Fibroblast of gingiva (primary cell): ENCODE results near the gene LRRC8B.
A peak's percentile ranks its signal among the peaks of the same experiment; 100 is the strongest.

ENCODE experiments used
- DNase-seq: peaks from one replicate; pipeline ENCODE4 v3.0.0-alpha.2; 2011; ENCODE audit warnings: low read depth

Gene LRRC8B

DNA sequence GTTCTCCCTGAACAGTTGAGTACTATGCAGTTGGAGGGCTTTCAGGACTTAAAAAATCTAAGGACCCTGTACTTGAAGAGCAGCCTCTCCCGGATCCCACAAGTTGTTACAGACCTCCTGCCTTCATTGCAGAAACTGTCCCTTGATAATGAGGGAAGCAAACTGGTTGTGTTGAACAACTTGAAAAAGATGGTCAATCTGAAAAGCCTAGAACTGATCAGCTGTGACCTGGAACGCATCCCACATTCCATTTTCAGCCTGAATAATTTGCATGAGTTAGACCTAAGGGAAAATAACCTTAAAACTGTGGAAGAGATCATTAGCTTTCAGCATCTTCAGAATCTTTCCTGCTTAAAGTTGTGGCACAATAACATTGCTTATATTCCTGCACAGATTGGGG is 59.6 kb downstream of the LRRC8B start:
- DNase-seq: no peak

DNA sequence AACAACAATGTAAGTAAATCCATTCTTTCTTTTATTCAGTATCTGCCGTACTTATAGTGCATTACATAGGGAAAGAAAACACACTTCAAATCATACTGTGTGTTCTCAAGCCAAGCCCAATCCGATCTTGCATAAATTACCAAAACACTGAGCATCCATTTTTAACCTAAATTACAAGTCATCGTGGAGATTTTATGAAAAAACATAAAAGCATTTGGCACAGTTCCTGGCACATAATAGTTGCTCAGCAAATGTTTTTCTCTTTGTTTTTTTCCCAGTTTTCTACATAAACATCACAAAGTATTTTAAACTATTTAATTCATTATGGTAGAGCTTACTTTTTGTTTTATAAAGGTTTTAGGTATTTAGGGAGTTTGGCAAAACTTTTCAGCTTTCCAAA is 60.2 kb downstream of the LRRC8B start:
- DNase-seq: no peak

DNA sequence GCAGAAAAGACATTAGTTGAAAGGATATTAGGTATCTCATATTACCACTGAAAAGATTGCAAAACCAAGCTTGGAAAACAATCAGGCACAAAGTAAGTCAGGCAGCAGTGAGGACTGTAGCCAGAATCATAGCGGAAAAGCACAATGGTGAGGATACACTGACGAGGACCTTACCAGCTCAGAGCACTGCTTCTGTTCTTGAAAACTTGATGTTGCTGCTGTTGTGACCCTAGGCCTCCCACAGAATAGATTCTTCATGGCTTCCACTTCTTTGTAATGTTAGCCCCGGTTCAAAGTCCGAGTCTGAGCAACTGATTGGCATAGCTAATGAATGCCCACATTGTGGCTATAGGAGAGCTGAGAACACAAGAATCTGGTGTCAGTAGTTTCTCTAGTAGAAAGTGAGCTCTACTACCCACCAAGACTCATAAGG is 63.1 kb downstream of the LRRC8B start:
- peak; percentile 74 for DNase-seq

DNA sequence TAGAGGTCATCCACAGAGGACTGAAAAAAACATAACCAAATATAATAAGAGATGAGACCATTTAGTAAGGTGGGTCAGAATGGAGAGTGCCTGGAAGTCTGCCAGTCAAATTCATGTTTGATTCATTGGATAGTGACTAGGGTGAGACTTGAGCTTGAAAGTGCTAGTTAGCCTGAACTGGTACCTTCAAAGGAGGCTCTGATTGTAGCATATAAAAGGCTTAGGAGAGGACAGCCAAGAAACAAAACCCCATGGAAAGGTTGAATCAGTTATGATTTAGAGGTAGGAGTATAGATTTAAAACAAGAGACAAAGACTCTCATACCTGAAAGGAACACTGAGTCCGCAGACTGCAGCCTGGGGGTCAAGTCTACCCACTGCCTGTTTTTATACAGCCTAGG is 63.9 kb downstream of the LRRC8B start:
- DNase-seq: no peak

DNA sequence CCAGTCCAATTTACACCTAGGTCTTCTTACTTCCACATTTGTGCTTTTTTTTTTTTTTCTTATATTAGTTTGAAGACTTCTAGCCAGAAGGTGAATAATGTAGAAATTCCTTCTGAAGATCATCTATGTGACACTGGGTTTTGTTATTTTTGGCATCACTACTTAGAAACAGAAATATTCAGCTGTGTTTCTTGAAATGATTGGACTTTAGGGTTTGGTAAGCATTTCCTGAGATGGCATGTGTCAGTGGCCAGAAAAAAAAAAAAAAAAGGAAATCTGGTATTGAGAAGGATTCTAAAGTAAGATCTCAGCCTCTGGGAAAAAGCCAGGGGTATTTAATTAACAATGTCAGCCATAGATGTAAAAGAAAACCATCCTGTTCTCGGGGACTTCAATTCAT is 64.9 kb downstream of the LRRC8B start:
- peak; percentile 54 for DNase-seq

DNA sequence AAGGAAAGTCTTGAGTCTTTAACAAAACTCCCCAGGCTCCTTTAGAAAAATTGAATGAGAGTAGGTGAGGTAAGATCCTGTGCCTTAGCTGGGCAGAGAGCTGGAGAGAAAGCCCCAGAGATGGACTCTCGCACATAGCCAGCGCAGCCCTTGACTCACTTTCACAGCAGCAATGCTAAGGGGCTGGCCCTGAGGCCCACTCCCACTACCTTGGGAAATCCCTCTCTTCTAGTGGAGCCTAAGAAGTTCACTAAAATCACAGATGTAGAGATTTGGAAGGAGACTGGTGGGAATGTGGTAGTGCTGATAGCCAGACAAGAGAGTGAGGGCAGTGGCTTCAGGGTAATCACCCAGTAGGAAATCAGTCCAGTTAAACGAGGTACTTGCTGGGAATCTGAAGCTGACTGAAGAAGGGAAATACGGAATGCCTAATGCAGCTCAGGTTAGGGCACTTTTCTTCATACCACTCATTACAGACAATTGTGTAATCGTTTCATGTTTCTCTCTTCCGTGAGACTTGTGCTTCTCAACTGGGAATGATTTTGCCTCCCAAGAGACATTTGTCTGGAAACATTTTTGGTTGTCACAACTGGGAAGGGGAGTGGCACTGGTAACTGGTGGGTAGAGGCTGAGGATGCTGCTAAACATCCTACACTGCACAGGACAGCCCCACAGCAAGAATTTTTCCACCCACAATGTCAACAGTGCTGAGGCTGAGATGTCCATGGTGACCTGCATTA is 65.9 kb downstream of the LRRC8B start:
- peak; percentile 85 for DNase-seq

DNA sequence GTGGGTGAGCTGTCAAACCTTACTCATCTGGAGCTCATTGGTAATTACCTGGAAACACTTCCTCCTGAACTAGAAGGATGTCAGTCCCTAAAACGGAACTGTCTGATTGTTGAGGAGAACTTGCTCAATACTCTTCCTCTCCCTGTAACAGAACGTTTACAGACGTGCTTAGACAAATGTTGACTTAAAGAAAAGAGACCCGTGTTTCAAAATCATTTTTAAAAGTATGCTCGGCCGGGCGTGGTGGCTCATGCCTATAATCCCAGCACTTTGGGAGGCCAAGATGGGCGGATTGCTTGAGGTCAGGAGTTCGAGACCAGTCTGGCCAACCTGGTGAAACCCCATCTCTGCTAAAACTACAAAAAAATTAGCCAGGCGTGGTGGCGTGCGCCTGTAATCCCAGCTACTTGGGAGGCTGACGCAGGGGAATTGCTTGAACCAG is 68.3 kb downstream of the LRRC8B start:
- peak; percentile 39 for DNase-seq

DNA sequence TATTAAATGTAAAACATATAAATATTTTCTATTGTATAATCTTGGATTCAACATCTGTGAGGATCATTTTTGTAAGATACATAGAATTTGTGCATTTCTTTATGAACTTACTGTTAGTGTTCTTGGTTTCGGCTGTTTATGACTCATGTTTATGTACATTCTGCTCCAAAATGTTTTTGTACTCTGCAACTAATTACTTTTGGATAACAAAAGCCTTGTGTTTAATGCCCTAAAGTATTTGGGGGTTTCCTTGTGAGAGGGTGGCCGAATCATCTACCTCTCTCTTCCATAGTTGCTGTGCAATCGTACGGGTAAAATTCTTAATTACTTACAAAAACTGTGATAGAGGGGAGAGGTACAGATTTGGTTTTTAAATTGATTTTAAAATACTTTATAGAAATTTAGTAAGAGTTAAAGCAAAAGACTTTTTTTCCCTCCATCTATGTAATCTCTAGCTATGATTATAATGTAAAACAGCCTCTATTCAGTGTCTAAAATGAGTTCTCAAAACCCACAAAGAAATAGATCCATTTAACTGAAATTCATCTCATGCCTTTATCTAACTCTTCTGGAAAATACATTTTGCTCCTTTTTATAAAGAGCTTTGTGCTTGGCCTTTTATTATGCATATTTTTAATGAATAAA is 69.6 kb downstream of the LRRC8B start:
- peak; percentile 31 for DNase-seq

DNA sequence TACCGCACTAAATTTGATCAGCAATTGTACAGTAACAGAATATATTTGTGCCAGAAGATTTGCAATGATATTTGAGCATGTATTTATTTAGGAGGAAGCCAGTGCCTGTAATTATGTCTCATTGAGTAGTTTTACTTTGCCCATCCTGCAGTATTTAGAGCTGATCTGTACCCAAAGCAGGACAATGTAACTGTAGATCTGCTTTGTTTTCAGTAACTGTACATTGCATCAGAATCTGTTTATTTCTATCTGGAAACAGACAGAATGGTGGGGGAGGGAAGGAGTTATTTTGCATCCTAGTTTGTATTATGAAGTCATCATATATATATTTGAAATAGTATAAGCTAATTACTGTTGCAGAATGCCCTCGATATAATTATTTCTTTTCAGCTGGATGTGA is 72.1 kb downstream of the LRRC8B start:
- DNase-seq: peak; percentile 45

DNA sequence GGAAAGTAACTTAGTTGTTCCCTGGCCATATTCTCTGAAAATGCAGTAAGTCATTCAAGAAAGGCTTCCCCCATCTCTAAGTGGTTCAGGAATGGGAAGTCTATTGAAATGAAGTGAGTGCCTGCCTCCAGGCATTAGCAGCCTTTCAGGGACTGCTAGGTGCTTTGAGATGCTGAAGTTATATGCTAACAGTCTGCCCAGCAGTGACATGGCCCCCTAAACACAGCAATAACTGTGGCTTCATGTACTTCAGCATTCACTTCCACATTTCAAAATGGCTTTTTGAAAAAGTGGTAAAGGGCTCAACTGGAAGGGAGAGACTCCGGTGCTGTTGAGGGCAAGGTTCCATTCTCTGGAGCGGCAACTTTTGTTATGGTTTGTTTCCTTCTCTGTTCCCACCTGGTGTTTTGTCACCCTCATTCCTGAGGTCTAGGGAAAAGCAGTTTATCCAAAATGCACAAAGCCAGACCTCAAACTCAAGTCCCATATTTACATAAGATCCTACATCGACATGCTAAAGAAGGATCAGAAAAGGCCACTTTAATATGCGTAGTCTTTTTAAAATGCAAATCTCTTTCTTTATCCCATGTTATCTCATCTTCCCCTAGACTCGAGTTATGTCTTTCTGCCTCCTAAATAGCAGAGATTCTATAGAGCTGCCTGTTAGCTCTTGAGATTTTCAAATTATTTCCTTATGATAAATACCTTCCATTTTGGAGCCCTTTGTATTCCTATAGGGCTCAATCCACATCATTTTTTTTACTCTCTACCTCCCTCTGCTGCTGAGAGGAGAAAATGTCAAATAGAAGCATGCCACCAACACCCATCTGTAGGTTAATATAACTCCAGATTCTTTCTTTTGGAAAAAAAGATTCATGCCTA is 74.1 kb downstream of the LRRC8B start:
- peak; percentile 16 for DNase-seq

DNA sequence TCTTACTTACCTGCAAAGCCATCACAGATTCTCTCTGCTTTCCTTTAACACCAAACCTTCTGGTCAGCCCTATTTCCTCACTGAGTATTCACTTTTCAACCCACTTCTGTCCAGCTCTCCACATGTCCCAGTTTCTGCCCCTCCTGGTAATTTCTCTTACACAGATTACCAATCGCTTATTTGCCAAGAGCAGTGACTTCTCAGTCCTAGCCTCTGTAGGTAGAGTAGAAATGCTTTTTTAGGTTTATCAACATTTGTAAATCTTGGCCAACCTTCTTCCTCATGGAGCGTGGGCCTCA is 74.7 kb downstream of the LRRC8B start:
- no peak for DNase-seq

DNA sequence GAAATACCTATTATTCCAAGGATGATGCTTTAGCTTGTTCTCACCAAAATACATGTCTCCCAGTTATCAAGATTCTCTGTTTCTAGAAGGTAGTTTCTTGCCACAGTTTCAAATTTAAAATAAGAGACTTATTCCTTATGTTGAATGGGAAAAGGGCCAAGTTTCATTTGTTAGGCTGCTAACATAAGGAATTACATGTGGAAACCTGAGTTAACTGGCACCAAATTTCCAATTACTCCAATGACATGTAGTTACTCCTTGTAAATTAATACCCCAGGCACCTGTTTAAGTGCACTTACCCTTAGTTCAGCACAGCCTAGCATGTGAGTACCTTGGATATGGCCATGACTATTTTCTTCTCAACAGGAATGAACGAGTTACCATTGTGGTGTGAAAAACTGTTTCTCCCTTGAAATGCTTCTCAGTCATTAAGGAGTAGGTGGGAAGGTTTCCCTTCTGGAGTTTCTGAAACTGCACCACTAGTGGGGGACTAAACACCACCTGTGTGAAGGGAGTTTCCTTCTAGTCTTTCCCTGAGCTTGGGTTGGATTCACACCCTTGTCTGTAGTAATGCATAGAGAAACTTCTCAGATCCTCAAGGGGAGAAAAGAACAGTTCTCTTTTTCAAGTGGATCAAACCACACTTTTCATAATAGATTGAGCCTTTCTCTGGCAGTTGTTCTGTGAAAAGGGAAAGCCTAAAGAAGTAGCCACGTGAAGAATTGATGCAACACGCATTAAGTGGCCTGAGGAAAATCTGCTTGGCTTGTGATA is 76.0 kb downstream of the LRRC8B start:
- DNase-seq: no peak

DNA sequence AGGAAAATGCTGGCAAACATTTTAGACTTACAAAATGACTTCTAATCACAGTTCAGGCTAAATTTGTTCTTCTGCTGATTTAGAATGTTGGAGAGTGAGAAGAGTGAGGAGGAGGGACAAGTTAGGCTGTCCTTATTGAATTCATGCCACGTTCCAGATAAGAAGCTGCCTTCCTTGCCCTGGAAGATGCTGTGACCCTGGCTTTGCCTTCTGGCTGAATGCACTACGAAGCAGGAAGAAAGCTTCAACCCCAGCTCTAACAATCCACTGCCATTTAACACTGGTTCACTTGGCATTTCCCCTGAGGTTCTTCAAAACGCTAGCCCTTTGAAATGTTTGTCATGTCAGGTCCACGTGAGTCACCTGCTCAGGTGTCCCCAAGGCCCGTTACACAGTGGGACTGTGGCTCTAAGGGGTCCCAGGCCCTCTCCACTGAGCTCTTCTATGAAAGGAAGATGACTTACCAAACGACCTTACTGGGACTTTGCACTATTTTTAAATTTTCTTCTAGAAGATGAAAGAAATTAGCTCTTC is 78.3 kb downstream of the LRRC8B start:
- DNase-seq: no peak

DNA sequence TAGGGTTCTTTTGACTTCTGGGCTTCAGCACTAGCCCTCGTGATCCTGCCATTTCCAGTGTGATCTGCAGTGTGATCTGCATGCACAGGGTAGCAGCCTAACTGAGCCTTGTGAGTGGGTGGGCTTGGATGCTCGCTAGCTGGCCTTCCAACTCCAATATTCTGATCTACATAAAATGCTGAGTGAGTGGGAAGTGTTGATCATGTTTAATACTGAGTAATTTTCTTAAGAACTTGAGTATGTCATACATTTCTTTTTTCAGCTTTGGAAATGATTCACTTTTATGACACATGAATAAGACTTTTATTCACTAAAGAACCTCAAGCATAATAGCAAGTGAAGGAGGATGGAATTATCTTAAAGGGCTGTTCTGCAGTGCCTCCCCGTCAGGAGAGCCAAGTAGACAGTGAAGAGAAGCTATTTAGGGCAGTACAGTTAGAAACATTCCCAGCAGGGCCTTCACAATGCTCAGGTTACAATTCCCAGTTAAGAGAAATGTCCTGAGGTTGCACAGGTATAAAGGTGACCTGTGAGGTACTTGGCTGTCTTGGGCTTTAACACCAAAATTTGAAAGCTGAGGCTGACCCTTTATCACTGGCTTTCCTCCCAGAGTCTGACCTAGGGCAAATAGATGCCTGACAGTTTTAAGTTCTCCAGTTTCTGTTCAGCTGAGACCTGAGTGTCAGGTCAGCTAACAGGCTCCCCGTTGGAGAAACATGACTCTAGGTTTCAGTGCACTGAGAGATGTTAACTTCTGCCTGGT is 79.2 kb downstream of the LRRC8B start:
- no peak for DNase-seq

DNA sequence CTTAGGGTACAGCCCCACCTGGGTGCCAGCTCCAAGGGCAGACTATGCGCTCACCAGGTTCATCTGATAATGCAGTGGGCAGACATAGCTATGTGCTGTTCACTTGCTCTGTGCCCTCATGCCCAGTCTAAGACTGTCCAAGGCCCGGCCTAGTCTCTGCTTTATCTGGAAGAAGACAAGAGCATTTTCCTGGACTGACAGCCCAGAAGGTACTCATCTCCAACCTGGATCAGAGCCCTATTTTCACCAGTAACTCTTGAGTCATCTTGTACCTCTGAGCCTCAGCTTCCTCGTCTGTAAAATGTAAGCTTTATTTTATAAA is 79.7 kb downstream of the LRRC8B start:
- DNase-seq: no peak

DNA sequence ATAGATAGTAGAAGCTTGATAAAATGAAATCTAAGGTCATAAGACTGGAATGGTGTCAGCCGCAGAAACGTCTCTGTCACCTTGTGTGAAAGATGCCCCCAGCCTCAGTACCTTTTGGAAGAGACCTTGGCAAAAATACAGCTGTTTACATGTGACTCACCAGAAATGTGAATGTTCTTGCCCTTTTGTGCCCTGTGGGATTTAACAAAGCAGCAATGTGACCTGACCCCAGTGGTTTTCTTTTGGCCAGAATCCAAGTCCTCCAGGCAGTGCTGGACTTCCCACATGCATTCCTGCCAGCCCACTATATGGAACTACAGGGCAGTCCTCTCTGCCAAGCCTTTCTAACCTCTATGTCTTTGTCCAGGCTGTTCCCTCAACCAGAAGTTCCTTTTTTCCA is 81.1 kb downstream of the LRRC8B start:
- peak; percentile 88 for DNase-seq

DNA sequence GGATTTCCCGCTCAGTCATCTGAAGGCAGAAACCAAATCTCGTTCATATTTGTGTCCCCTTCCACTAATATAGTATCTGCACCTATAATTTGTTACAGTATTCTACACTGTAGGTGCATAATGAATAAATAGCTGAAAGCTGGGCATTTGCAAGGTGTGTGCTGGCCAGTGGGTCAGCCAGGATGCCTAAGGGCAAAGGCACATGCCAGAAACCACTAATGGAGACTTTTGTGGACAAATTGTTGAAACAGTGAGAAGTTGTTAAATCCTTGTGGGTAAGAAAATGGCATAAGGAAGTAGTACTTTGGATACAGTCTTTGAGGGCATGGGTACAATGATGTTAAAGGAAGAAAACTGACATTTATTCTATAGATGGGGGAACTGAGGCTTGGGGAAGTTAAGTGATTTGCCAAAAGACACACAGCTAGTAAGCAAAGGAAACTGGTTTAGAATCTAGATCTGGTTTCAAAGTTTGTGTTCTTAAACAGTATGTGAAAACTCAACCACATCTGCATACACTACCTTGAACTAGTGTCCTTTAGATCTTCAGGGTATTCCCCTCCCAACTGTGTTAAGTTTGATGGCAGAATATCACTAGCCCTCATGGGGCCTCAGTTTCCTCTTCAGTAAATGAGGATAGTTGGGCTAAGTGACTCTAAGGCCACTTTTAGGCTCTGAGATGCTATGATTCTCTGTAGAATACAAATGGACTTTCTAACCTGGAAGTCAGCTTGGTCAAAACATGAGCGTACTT is 81.8 kb downstream of the LRRC8B start:
- no peak for DNase-seq

DNA sequence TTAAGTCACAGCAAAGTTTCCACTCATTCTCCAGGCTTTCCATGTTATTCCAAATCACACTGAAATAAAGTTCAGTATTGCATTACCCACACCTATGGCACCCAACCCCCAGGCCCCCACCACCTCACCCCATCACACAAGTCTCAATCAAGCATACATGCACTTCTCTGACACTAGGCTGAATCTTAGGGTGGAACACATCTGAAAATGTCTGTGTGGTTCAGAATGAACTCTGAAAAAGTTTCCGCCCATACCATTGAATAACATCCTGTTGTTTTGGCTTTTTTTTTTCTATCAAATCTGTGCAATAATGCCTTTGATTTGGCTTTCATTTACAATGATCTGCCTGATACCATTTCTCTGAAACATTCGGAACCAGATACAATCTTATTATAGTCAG is 82.5 kb downstream of the LRRC8B start:
- no peak for DNase-seq

DNA sequence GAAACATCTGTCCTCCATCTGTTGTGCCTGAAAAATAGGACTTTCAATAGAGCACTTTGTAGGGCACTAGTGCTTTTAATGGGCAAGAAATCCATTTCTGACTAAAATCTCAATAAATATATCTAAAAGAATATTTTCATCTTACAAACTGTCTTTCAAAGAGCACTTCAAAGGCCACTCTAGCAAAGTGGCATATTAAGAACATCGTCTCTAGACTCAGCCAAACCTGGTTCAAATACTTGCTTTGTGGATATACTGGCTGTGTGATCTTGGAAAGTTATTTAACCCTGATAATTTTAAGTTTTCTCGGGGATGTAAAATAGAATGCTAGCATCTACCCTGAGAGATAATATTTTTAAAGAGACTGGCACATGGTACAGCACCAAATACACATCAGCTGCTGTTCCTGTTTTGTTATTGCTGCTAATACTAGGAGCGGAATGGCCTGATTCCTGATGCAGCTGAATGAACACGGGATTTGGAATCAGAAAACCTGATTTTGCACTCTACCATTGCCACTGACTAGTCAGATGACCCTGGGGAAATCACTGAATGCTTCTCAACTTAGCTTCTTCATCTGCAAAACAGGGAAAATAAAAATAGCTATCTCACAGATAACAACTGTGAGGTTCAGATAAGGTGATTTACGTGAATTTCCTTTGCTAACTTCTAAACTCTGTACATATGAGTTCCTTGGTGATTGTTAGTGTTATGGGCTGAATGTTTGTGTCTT is 83.1 kb downstream of the LRRC8B start:
- DNase-seq: no peak
